Esophagus muscularis mucosa (tissue), 3 donors: ENCODE results near the gene ZKSCAN3.

ENCODE experiments used
- CTCF ChIP-seq, 3 experiments: fragments of 200-600 bp in 2 of 3; fragments of 450-650 bp in 1 of 3; sonication (generic) in 2 of 3; IDR thresholded peaks; one replicate each; pipeline ENCODE4 v1.5.1; 2017 to 2019; ENCODE audit warnings: antibody characterized with exemption in 3 of 3, mild to moderate bottlenecking in 2 of 3, moderate library complexity in 1 of 3
- POLR2A ChIP-seq: fragments of 450-650 bp; IDR thresholded peaks from one replicate; pipeline ENCODE4 v1.6.1; 2017; ENCODE audit warnings: antibody characterized with exemption, moderate library complexity, mild to moderate bottlenecking, low read depth

DNA sequence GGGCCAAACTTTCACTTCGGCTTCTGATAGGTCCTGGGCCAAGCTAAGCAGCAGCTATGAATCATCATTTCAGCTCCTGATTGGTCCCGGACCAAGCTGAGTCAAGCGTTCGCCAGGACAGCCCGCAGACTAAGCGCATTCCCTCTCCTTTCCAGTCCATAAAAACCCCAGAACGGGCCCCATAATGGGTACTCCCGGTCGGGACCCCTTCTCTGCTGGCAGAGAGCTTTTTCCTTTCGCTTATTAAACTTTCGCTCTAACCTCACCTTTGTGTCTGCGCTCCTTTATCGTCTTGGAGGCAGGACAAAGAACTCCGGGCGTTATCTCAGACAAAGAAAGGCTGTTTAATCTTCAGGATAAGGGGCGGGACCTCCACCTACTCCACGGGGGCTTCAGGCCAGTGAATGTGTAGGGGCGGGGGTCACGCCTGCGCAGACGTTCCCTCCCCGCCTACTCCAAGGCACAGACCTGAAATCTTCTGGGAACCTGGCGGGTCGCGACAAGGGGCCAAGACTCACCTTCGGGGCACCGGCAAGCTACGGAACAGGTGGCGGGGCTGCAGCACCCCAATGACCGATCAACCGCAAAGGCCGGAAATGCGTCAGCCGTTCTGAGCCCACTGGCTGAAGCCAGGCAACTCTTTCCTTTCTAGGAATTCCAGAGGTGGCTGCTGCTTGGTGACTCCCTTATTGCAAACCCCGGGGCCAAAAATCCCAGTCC lies 14.0 kb upstream of the ZKSCAN3 start, which contains the start of gene ZSCAN31:
- no peak for TF ChIP-seq CTCF (IDR thresholded peaks at IDR 0.05)
- peak; percentile 71 for TF ChIP-seq POLR2A
